Cardiac fibroblast (primary cell): ENCODE measurements around the gene ACTR5.

ENCODE experiments used
- DNase-seq, 2 donors: peaks; one replicate each; pipeline versions ENCODE4 v3.0.0 to v3.0.0-alpha.2; 2010; ENCODE audit warnings: low read depth in 2 of 2
- H3K4me3 ChIP-seq, 2 donors: replicated peaks in 1 of 2; 1 replicate in 1 of 2; 2 replicates in 1 of 2; pipeline ENCODE4 v1.5.1; 2011; ENCODE audit warnings: low read depth in 2 of 2, low read length in 2 of 2, mild to moderate bottlenecking in 2 of 2, moderate library complexity in 1 of 2
- TF ChIP-seq, protein P1 (sequence below): IDR thresholded peaks from one replicate; pipeline ENCODE4 v1.5.1; 2011; ENCODE audit warnings: low read depth, mild to moderate bottlenecking, low read length, inconsistent platforms

ACTR5 gene

DNA sequence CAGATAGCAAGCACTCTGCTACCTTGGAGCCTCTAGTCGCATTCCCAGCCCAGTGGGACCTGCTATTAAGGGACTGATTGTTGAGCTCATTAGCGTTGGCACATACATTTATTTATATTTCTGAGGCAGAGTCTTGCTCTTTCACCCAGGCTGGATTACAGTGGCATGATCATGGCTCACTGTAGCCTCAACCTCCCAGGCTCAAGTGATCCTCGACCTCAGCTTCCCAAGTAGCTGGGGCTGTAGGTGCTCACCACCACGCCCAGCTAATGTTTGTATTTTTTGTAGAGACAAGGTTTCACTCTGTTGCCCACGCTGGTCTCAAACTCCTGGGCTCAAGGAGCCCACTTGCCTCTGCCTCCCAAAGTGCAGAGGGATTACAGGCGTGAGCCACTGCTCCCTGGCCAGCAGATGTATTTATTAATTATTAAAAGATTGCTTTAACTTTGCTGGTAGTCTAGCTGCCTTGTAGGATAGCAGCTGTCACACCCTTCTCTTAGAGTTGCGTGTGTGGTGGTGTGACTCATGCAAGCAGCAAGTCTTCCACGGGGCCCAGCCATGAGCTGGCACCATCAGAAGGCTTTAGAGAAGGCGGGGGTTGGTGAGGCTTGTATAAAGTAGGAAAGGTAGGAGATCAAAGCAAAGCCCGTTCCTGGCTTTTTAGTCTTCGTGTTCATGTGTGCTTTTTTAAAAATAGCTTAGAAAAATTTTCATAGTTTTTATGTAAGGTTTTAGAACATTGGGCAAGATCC, 16.5 kb downstream of the ACTR5 start:
- peak; percentile 80 to 90 for DNase-seq
- no peak overlapping the region for H3K4me3 ChIP-seq
- TF ChIP-seq, protein P1, sequence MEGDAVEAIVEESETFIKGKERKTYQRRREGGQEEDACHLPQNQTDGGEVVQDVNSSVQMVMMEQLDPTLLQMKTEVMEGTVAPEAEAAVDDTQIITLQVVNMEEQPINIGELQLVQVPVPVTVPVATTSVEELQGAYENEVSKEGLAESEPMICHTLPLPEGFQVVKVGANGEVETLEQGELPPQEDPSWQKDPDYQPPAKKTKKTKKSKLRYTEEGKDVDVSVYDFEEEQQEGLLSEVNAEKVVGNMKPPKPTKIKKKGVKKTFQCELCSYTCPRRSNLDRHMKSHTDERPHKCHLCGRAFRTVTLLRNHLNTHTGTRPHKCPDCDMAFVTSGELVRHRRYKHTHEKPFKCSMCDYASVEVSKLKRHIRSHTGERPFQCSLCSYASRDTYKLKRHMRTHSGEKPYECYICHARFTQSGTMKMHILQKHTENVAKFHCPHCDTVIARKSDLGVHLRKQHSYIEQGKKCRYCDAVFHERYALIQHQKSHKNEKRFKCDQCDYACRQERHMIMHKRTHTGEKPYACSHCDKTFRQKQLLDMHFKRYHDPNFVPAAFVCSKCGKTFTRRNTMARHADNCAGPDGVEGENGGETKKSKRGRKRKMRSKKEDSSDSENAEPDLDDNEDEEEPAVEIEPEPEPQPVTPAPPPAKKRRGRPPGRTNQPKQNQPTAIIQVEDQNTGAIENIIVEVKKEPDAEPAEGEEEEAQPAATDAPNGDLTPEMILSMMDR: no peak

DNA sequence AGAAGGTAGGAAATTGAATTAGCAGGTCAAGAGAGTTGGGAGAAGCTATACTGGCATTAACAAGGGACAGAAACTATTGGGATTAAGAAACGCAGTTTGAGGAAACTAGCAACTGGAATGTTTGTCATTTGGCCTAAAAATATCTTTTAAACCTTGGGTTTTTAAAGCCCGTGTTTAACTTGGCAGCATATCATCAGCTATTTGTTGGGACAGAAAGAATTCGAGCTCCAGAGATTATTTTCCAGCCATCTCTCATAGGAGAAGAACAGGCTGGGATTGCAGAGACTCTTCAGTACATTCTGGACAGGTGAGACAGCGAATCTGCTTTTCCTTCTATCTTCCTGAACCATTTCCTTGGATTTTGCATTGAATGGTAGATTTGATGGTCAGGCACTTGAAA, 17.8 kb downstream of the ACTR5 start:
- TF ChIP-seq, protein P1: no peak
- DNase-seq: no peak
- H3K4me3 ChIP-seq: no peak overlapping the region

DNA sequence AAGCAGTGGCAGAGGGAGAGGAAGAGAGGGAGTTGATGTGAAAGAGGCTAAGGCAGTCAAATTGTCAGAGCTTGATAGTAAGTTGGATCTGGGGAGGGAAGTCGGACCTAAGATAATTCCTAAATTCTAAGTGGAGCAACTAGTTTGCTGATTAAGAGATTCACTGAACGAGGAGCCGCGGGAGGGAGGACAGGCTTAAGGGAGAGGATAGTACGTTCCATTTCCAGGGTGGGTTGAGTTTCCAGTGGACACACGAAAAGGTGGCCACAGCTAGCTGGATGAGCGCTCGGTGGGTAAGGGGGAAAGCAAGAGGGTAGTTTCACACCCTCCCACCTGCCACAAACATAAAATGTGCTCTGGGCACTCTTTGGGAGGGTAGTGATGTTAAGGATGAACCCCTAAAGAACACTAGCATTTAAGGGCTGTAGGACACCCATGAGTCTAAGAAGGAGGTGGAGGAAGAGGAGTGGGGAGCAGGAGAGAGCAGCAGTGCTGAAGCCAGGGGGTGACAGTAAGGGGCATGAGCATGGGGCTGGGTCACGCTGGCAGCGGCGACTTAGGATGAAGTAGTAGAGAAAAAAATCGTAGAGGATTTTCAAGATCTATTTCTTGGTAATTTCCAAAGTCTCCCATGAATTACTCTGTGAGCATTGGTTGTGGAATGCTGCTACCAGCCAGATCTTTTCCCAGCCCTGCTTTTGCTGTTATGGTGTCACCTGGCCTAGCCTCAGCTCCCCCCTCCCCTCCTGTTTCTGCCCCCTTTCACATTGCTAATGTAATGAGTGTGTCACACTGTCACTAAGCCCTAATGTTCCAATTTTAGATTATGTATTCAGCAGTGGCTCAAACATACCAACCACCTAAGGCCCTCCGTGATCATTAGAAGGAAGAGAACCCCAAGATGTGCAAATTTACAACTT, 21.4 kb downstream of the ACTR5 start:
- no peak overlapping the region for H3K4me3 ChIP-seq
- TF ChIP-seq, protein P1: no peak
- no peak for DNase-seq

DNA sequence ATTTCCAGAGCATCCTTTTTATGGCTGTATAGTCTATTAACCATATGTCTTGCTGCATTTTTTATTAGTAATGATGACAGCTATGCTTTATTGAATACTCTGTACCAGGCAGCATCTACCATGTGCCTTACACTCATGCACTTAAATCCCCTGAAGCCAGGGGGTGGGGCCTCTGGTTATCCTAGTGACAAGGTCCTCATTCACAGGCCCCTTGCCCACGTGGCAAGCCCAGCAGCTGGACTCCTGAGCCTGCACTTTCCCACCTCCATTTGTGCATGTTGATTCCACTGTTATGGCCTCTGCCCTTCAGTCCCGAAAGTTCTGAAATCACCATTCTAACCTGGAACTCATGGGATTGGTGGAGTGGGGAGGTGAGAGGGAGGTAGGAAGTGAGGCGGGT, 22.3 kb downstream of the ACTR5 start:
- no peak overlapping the region for H3K4me3 ChIP-seq
- TF ChIP-seq, protein P1: no peak
- DNase-seq: no peak

DNA sequence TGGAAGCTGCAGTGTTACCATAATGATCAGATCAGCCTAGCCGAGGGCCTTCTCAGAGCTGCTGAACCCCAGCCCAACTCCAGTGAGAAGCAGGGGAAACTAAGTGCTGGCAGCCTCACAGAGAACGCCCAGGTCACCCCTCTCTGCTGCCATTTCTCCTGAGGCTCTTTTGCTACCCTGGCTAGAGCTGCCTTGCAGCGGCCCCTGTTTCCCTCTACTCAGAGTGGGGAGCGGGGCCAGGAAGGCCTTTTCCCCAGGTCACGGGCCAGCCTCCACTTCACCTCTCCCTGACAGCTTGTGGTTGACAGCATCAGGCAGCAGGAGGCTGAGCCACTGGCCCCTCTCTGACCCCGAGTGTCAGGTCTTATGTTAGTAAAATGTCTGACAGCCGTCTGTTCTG, 22.7 kb downstream of the ACTR5 start:
- TF ChIP-seq, protein P1: no peak
- DNase-seq: no peak
- H3K4me3 ChIP-seq: no peak overlapping the region

DNA sequence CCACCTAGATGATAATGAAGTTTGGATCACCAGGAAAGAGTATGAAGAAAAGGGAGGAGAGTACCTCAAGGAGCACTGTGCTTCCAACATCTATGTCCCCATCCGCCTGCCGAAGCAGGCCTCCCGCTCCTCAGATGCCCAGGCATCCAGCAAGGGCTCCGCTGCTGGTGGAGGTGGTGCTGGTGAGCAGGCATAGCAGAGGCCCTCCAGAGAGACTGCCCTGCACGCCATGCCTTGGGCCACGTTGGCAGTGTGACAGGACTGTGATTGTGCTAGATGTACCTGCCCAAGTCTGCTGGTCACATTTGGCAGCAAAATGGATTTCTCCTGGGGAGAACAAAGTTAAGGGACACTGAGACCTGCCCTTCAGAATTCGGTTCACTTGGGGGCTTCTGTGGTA, 23.4 kb downstream of the ACTR5 start:
- no peak overlapping the region for H3K4me3 ChIP-seq
- TF ChIP-seq, protein P1: no peak

More for the DNA sequence above, 23.4 kb downstream of the ACTR5 start:
- no peak for DNase-seq
